Activated CD8-positive, alpha-beta T cell treated with anti-CD3 and anti-CD28 coated beads, Interleukin-2, amount 10 ng/mL, durations not matched to agents 7 days and 5 days (primary cell): ENCODE data around the gene ZNF845. TPM values are rescaled to one million over a fixed set of nuclear protein-coding genes. Genes with fewer than 3 reads are reported as not detected.
A peak's percentile ranks its signal among the peaks of the same experiment; 100 is the strongest.
"Not testable (repeated sequence)": the region's sequence is repeated elsewhere in the genome, so short reads cannot be mapped to it uniquely, and the experiment has no call there.

Experiments
- ATAC-seq: fragments of 150-1000 bp; cut with Tn5 transposase; one replicate; pipeline ENCODE4 v1.10.0; 2021; ENCODE audit warnings: moderate library complexity
- CTCF ChIA-PET: fragments of 350-600 bp; sonication (Branson Sonifier 250); formaldehyde crosslinking; loops from one replicate; lab custom pipeline; 2021; ENCODE audit warnings: antibody characterized with exemption; lab: Charles Lee
- POLR2A ChIA-PET: fragments of 350-600 bp; sonication (Branson Sonifier 250); formaldehyde crosslinking; loops from one replicate; lab custom pipeline; 2021; ENCODE audit warnings: antibody characterized with exemption; lab: Charles Lee
- DNase-seq: peaks from one replicate; pipeline ENCODE4 v3.0.0-alpha.2; 2020
- H3K27ac Mint-ChIP-seq: one replicate; pipeline ENCODE4 v1.8.0; 2021; ENCODE audit warnings: mild to moderate bottlenecking, mixed read lengths
- H3K27me3 Mint-ChIP-seq: one replicate; pipeline ENCODE4 v1.8.0; 2021; ENCODE audit warnings: low read depth, mixed read lengths
- H3K36me3 Mint-ChIP-seq: one replicate; pipeline ENCODE4 v1.8.0; 2021; ENCODE audit warnings: low read depth, mixed read lengths
- H3K4me1 Mint-ChIP-seq: one replicate; pipeline ENCODE4 v1.8.0; 2021; ENCODE audit warnings: low read depth, mixed read lengths
- H3K4me3 Mint-ChIP-seq: one replicate; pipeline ENCODE4 v1.8.0; 2021; ENCODE audit warnings: mild to moderate bottlenecking, mixed read lengths
- H3K9me3 Mint-ChIP-seq: one replicate; pipeline ENCODE4 v1.8.0; 2022; ENCODE audit warnings: mixed read lengths; ENCODE audit not compliant: insufficient read depth
- total RNA-seq, 2 experiments: library from RNA; stranded (reverse); gene quantifications; one replicate each; pipeline ENCODE4 v1.2.3, GENCODE V29; 2021

ZNF845 gene
- total RNA-seq, 2 experiments from 2014 or later: 9.0 to 9.1 TPM

DNA sequence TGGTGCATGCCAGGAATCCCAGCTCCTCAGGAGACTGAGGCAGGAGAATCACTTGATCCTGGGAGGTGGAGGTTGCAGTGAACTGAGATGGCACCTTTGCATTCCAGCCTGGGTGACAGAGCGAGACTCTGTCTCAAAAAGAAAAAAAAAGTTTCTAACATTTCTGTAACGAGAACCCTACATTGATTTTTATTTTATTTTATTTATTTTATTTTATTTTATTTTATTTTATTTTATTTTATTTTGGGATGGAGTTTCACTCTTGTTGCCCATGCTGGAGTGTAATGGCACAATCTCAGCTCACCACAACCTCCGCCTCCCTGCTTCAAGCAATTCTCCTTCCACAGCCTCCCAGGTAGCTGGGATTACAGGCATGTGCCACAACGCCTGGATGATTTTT, 10.9 kb downstream of the ZNF845 start:
- H3K4me3 Mint-ChIP-seq, DNase-seq, ATAC-seq, POLR2A ChIA-PET, CTCF ChIA-PET, H3K27me3 Mint-ChIP-seq, H3K4me1 Mint-ChIP-seq, H3K27ac Mint-ChIP-seq: not testable (repeated sequence)
- peaks cover 95% of the 10 kb centered on the region for H3K36me3 Mint-ChIP-seq
- H3K9me3 Mint-ChIP-seq: peaks cover 41% of the 10 kb centered on the region

DNA sequence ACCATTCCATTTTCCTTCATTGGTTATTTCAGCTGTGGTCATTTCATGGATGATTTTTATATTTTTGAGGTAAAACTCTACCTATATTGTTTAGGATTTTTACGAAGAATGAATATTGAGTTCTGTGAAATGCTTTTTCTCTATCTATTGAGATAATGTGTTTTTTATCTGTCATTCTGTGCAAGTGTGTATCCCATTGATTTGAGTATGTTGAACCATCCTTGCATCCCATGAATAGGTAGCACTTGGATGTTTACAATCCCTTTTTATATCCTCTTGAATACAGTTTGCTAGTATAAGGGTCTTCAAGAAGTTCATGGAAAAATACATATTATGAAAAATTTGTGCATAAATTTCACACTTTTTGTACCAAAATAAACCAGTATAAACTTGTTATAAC, 22.2 kb downstream of the ZNF845 start:
- Mint-ChIP-seq H3K27ac (no peak overlapping the region), H3K4me1 (no peaks in the 10 kb centered on the region), H3K36me3 (peaks cover 50% of the 10 kb centered on the region), H3K9me3 (peaks cover 57% of the 10 kb centered on the region), H3K27me3 (no peaks in the 10 kb centered on the region), H3K4me3 (no peak overlapping the region)
- CTCF ChIA-PET: no interaction called here
- POLR2A ChIA-PET: no interaction called here
- ATAC-seq (no peak), DNase-seq (no peak)

DNA sequence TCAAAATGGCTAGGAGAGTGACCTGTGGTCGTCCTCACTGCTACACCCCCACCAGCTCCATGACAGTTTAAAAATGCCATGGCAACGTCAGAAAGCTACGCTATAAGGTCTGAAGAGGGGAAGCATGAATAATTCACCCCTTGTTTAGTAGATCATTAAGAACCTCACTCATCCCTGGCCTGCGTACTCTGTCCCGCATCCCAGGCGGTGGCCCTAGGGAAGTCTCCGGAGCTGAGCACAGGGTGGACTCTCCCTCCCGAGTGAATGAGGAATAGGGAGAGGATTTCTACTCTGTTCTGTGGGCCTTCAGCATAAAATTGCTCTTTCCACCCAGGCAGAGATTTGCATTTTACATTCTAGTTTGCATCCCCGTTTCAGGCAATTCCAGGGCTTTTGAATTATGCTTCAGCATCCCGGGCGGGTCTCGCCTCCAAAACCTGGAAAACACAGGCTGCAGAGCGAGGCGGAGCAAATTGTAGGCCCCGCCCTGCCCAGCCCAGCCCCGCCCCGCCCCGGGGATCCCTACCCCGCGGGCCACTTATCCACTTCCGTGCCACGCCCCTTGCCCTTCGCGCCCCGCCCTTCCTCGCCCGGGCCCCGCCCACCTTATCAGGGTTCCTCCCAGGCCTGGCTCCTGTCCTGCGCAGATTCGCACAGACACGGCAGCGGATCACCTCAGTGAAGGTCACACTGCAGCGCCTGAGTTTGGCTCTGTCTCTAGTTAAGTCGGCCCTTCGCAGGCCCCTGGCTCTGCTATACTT, 24.5 kb downstream of the ZNF845 start:
- Mint-ChIP-seq H3K27ac (no peak overlapping the region), H3K9me3 (peaks cover 38% of the 10 kb centered on the region), H3K4me1 (no peaks in the 10 kb centered on the region), H3K4me3 (no peak overlapping the region), H3K27me3 (no peaks in the 10 kb centered on the region), H3K36me3 (peaks cover 27% of the 10 kb centered on the region)
- ChIA-PET CTCF (interaction anchor here (1.0 kb wide), 1 partner anchor 163 kb away, joined by 3 read pairs; no protein-coding TSS in a partner anchor), POLR2A (no interaction called here)
- ATAC-seq (no peak), DNase-seq (peak; percentile 24)

DNA sequence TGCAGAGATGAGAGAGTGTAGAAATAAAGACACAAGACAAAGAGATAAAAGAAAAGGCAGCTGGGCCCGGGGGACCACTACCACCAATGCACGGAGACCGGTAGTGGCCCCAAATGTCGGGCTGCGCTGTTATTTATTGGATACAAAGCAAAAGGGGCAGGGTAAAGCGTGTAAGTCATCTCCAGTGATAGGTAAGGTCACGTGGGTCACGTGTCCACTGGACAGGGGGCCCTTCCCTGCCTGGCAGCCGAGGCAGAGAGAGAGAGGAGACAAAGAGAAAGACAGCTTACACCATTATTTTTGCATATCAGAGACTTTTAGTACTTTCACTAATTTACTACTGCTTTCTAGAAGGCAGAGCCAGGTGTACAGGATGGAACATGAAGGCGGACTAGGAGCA, 26.5 kb downstream of the ZNF845 start:
- ATAC-seq, H3K27me3 Mint-ChIP-seq, DNase-seq, H3K4me1 Mint-ChIP-seq, POLR2A ChIA-PET, H3K4me3 Mint-ChIP-seq, H3K27ac Mint-ChIP-seq: not testable (repeated sequence)
- Mint-ChIP-seq H3K9me3 (peaks cover 27% of the 10 kb centered on the region), H3K36me3 (peaks cover 17% of the 10 kb centered on the region)
- CTCF ChIA-PET: interaction anchor here (2.7 kb wide), 1 partner anchor 165 kb away, joined by 7 read pairs; no protein-coding TSS in a partner anchor

DNA sequence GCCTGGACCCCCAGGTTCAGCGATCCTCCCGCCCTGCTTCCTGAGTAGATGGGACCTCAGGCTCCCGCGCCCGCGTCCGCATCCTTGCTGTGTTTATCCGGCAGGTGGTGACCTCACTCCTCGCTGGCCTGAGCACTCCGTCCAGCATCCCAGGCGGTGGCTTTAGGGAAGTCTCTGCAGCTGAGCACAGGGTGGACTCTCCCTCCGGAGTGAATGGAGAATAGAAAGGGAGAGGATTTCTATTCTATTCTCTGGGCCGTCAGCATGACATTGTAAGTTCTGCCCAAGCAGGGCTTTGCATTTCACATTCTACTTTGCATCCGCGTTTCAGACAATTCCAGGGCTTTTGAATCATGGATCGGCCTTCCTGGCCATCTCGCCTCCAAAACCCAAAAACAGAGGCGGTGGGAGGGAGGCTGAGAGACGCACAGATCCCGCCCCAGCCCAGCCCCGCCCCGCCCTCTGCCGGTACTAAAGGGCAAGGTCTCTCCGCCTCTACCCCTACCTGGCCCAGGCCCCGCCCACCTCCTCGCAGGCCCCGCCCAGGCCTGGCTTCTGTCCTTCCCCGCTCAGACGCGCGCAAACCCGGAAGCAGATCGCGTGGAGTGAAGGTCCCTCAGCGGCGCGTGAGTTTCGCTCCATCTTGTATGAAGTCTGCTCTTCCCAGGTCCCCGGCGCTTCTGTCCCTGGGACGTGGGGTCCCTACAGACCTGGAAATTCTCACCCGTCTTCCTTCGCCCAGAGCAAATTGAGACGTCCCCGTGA, 31.8 kb downstream of the ZNF845 start, which contains the start of gene ZNF525:
Gene ZNF525 (plus strand): TSS at position 572 of the 765 bp plus-strand sequence. CDS start 6,577 bp downstream, outside the sequence.
- POLR2A ChIA-PET: interaction anchor here (0.5 kb wide), 1 partner anchor 1659 kb away, joined by 3 read pairs; no protein-coding TSS in a partner anchor
- peaks cover 23% of the 10 kb centered on the region for H3K4me1 Mint-ChIP-seq

DNA sequence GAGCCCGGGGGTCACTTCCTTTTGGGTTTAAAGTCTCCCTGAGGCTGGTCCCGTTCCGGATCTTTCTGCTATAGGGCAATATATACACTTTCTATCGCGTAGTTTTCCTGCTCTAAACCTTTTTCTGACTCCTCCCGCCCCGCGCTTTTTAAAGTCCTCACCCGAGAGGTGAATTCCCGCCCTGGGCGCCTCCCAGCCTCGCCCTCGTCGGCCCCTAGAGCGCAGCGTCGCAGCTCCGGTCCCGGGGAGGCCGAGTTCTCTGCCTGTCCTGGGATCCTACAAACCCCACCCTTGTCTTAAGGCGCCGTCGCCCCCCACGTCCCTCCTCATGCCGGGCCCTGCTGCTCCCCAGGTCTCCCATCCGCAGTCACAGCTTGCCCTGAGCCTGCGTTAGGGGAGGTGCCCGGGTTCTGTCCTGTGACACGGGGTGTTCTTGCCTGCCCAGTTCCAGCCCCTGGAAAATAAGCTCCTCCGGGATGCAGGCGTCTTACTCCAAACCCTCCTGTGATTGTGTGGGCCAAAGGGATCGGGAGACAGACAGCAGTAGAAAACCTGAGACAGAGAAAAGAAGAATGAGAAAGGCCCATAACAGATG, 32.4 kb downstream of the ZNF845 start:
- POLR2A ChIA-PET: interaction anchor here (0.7 kb wide), 1 partner anchor 79 kb away, joined by 3 read pairs; no protein-coding TSS in a partner anchor
- peak overlapping the region; percentile 95 for H3K27ac Mint-ChIP-seq
- peak; percentile 56 for DNase-seq

More for the DNA sequence above, 31.8 kb downstream of the ZNF845 start, which contains the start of gene ZNF525:
- peaks cover 35% of the 10 kb centered on the region for H3K36me3 Mint-ChIP-seq
- peak; percentile 100 for ATAC-seq
- CTCF ChIA-PET: no interaction called here
- peak within 1 kb of the TSS; percentile 95 for H3K27ac Mint-ChIP-seq
- no peaks in the 10 kb centered on the region for H3K27me3 Mint-ChIP-seq
- peak; percentile 97 for DNase-seq
- peak within 1 kb of the TSS; percentile 92 for H3K4me3 Mint-ChIP-seq
- peaks cover 12% of the 10 kb centered on the region for H3K9me3 Mint-ChIP-seq

DNA sequence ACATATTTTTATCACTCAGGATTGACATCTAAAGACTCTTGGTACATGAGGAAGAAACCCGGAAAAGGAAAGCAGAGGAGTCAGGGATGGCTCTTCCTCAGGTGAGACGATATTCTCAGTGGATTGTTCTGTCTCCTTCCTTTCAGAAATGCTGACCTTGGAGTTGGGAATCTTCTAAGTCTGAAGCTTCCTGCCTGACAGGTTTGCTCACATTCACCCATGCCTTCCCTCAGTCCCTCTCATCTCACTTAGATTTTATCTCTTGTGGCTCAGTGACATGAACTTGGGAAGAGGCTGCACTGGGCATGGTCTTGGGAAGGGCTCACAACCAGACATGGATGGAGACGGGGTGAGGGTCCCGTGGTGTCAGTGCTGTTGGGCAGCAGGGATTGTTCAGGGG, 38.6 kb downstream of the ZNF845 start:
- no peak for DNase-seq
- peaks cover 8% of the 10 kb centered on the region for H3K4me1 Mint-ChIP-seq
- no peak overlapping the region for H3K27ac Mint-ChIP-seq
- CTCF ChIA-PET: no interaction called here
- H3K27me3 Mint-ChIP-seq: no peaks in the 10 kb centered on the region
- H3K36me3 Mint-ChIP-seq: peaks cover 81% of the 10 kb centered on the region
- no peak overlapping the region for H3K4me3 Mint-ChIP-seq
- POLR2A ChIA-PET: interaction anchor here (0.6 to 1.5 kb wide), 2 partner anchors 23 to 39 kb away, joined by 3 to 4 read pairs; partner anchors contain the start of genes ZNF765 and ZNF845
- H3K9me3 Mint-ChIP-seq: peaks cover 37% of the 10 kb centered on the region
- no peak for ATAC-seq

More for the DNA sequence above, 32.4 kb downstream of the ZNF845 start:
- peaks cover 23% of the 10 kb centered on the region for H3K4me1 Mint-ChIP-seq
- CTCF ChIA-PET: no interaction called here
- peaks cover 18% of the 10 kb centered on the region for H3K9me3 Mint-ChIP-seq
- no peaks in the 10 kb centered on the region for H3K27me3 Mint-ChIP-seq
- peaks cover 42% of the 10 kb centered on the region for H3K36me3 Mint-ChIP-seq
- ATAC-seq: peak; percentile 59
- peak overlapping the region; percentile 92 for H3K4me3 Mint-ChIP-seq

DNA sequence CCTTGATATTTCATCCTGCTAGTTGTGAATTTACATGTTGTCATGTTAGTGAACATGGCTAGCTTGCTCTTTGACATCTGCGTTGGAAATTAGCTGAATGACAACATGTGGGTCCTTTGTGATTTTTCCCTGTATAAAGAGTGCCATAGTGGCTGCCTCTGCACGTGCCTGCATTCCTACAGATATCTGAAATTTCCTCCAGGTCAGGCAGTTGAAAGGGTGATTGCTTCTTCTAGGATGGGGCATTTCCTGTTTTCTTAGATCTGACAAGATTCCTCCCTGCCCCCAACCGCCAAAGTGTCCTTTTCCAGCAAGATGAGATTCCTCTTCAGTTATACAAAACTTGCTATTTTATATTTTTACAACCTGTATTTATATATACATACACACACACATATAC, 40.7 kb downstream of the ZNF845 start:
- CTCF ChIA-PET: no interaction called here
- POLR2A ChIA-PET: no interaction called here
- no peak for ATAC-seq
- H3K36me3 Mint-ChIP-seq: peaks cover 81% of the 10 kb centered on the region
- DNase-seq: no peak
- no peak overlapping the region for H3K27ac Mint-ChIP-seq
- H3K4me1 Mint-ChIP-seq: no peaks in the 10 kb centered on the region
- H3K27me3 Mint-ChIP-seq: no peaks in the 10 kb centered on the region
- H3K4me3 Mint-ChIP-seq: no peak overlapping the region
- peaks cover 37% of the 10 kb centered on the region for H3K9me3 Mint-ChIP-seq

DNA sequence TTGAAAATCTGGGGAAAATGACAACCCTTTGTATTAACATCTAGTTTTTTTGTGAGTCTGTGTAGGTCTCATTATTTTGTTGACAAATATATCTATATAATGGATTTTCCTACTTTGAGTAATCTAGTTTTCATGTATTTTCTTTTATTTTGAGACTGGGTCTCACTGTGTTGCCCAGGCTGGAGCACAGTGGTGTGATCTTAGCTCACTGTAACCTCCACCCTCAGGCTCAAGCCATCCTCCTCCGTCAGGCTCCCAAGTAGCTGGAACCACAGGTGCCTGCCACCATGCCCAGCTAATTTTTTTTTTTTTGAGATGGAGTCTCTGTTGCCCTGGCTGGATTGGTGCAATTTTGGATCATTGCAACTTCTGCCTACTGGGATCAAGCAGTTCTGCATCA, 41.2 kb downstream of the ZNF845 start:
- DNase-seq (no peak), ATAC-seq (no peak)
- no peak overlapping the region for H3K27ac Mint-ChIP-seq
- peaks cover 37% of the 10 kb centered on the region for H3K9me3 Mint-ChIP-seq
- peaks cover 84% of the 10 kb centered on the region for H3K36me3 Mint-ChIP-seq
- H3K4me3 Mint-ChIP-seq: no peak overlapping the region
- H3K4me1 Mint-ChIP-seq: no peaks in the 10 kb centered on the region
- POLR2A ChIA-PET: no interaction called here
- CTCF ChIA-PET: no interaction called here
- no peaks in the 10 kb centered on the region for H3K27me3 Mint-ChIP-seq

DNA sequence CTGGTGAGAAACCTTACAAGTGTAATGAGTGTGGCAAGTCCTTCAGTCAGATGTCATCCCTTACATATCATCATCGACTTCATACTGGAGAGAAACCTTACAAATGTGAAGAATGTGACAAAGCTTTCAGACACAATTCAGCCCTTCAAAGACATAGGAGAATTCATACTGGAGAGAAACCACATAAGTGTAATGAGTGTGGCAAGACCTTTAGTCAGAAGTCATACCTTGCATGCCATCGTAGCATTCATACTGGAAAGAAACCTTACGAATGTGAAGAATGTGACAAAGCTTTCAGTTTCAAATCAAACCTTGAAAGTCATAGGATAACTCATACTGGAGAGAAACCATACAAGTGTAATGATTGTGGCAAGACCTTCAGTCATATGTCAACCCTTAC, 47.8 kb downstream of the ZNF845 start:
- Mint-ChIP-seq H3K27me3 (no peaks in the 10 kb centered on the region), H3K9me3 (peaks cover 67% of the 10 kb centered on the region), H3K27ac (no peak overlapping the region), H3K36me3 (peaks cover 91% of the 10 kb centered on the region), H3K4me3 (no peak overlapping the region), H3K4me1 (no peaks in the 10 kb centered on the region)
- ChIA-PET POLR2A (no interaction called here), CTCF (no interaction called here)
- ATAC-seq: no peak
- no peak for DNase-seq

DNA sequence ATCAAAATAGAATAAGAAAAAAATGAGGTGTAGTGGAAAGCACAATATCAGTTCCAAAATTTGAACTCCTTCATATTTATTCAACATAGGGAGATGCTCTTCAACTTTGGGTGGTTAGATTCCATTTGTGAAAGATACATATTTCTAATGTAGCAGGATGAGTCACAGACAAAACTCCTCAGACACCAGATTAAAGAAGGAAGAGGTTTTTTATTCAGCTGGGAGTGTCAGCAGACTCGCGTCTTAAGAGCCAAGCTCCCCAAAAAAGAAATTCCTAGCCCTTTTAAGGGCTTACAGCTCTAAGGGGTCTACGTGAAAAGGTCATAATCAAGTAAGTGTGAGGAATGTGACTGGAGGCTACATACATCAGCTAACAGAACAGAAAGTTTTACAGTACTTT, 54.6 kb downstream of the ZNF845 start:
- ChIA-PET CTCF (no interaction called here), POLR2A (no interaction called here)
- Mint-ChIP-seq H3K9me3 (peaks cover 48% of the 10 kb centered on the region), H3K36me3 (peaks cover 55% of the 10 kb centered on the region), H3K27me3 (no peaks in the 10 kb centered on the region), H3K4me3 (no peak overlapping the region), H3K27ac (no peak overlapping the region), H3K4me1 (no peaks in the 10 kb centered on the region)
- DNase-seq (no peak), ATAC-seq (no peak)
